HG03442 (cell line): Measurements from ENCODE around the gene RALGAPA2.
A peak's percentile ranks its signal among the peaks of the same experiment; 100 is the strongest.

Experiments
- ATAC-seq: cut with Tn5 transposase; IDR thresholded peaks from one replicate; pipeline ENCODE4 v1.9.1; 2021; ENCODE audit warnings: mild to moderate bottlenecking, moderate library complexity; ENCODE audit not compliant: unreplicated experiment

Gene RALGAPA2

DNA sequence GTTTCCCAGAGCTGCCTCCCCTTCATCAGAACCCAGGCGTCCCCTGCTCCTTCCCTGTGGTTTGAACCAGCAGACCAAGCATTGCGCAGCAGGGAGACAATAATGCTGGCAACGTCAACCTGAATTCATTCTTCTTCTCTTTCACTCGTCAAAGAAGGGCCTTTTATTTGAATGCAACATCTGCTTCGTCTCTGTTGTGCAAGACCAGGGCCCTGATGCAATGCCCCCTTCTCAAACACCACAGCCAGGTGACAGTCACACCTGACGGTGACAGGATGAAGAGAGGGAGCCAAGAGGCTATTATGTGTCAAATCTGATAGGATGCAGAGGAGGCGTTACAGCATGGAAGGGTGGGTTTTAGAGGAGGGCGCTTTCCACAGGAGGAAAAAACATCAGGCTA lies 336.6 kb downstream of the RALGAPA2 start:
- ATAC-seq: no peak

DNA sequence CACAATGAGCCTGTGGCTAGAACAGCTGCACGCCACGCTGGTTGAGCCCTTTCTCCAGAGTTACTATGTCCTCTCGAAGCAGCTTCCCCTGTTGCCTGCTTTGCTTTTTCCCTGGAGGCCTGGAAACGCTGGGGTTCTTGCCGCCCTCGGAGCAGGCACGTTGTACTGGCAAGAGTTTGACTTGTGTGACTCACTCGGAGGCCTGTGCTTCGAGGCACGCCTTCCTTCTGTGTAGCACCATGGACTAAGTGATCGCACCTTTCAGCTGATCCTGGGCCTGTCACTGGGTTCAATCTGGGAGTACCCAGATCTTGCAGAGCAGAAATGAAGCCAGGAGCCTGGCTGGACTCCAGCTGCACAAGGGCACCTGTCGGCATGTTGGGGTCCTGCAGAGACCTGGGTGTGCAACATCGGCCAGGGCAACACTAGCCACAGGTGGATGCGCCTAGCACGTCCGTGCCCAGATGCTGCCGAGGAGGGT lies 339.3 kb downstream of the RALGAPA2 start:
- ATAC-seq: no peak

DNA sequence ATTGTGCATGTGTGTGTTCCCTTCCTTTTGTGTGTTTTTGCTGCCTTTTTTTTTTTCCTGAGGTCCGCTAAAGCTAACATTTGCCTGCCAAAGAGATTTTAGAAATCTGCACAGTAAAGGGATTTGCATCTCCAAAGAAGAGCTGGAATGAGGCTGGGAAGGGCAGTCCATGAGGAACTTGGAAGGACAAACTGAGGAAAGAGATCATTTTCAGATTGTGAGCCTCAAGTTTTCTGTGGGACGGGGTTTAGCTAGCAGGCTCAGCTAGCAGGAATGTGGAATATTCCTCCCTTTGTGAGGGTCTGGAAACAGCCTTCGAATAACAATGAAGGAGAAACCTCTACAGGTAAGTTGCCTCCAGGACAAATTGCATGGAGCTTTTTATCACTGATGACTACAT lies 340.8 kb downstream of the RALGAPA2 start:
- ATAC-seq: no peak

DNA sequence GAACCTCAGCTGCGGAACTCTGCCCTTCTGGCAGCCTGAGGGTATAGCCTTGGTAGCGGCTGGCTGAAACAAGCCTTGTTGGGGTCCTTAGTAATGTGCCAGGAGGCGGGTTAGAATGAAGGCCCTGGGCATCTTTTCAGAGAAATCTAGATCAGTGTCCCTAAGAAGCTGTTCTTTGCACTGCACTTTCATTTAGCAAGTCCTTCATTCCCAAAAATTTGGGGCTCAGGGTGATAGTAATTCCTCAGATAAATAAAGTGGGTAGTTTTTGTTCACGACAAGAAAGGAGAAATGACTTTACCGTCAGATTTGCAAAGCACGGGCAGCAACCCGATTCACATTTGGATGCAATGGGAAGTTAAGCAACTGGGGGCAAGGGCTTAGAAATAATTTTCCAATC lies 341.4 kb downstream of the RALGAPA2 start:
- ATAC-seq: no peak

DNA sequence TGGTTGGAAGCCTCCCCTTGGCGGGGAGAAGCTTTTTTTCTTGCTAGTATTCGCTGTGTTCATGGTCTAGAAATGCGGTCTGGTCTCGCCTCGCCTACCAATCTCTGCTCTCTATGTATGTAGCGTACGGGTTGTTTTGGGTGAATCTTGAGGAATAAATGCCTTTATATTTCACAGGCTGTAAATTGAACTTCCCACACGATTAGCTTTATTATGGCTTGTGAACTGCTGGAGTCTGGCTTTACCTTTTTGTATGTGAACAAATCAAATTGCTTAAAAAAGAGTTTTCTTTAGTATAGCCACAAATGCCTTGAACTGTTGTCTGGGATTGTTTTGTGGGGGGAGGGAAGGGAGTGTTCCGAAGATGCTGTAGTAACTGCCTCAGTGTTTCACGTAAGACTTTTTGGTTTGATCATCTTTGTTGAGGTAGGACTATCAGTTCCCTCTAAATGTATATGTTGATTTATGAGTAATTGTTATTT lies 342.3 kb downstream of the RALGAPA2 start:
- ATAC-seq: no peak

DNA sequence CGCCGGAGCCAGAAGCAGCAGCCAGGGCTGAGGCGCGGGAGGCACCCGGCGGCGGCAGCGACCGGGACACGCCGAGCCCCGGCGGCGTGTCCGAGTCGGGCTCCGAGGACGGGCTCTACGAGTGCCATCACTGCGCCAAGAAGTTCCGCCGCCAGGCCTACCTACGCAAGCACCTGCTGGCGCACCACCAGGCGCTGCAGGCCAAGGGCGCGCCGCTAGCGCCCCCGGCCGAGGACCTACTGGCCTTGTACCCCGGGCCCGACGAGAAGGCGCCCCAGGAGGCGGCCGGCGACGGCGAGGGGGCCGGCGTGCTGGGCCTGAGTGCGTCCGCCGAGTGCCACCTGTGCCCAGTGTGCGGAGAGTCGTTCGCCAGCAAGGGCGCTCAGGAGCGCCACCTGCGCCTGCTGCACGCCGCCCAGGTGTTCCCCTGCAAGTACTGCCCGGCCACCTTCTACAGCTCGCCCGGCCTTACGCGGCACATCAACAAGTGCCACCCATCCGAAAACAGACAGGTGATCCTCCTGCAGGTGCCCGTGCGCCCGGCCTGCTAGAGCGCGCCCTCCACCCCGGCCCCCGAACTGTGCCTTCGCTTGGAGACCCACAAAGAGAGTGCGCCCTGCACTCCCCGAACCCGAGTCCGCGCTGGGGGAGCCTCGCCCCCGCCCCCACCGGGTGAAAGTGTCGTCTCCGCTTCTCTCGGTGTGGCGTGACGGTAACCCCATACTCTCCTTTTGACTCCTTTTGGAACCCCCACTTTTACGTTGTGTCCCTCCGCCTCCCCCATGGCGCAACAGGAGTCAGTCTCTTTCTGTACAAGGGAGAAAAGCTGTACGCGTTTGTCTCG lies 343.0 kb downstream of the RALGAPA2 start:
- no peak for ATAC-seq

DNA sequence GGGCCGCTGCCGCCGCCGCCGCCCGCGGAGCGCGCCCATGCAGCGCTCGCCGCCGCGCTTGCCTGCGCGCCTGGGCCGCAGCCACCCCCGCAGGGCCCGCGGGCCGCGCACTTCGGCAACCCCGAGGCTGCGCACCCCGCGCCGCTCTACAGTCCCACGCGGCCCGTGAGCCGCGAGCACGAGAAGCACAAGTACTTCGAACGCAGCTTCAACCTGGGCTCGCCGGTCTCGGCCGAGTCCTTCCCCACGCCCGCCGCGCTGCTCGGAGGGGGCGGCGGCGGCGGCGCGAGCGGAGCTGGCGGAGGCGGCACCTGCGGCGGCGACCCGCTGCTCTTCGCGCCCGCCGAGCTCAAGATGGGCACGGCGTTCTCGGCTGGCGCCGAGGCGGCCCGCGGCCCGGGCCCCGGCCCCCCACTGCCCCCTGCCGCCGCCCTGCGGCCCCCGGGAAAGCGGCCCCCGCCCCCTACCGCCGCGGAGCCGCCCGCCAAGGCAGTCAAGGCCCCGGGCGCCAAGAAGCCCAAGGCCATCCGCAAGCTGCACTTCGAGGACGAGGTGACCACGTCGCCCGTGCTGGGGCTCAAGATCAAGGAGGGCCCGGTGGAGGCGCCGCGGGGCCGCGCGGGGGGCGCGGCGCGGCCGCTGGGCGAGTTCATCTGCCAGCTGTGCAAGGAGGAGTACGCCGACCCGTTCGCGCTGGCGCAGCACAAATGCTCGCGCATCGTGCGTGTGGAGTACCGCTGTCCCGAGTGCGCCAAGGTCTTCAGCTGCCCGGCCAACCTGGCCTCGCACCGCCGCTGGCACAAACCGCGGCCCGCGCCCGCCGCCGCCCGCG lies 343.8 kb downstream of the RALGAPA2 start:
- ATAC-seq: no peak

DNA sequence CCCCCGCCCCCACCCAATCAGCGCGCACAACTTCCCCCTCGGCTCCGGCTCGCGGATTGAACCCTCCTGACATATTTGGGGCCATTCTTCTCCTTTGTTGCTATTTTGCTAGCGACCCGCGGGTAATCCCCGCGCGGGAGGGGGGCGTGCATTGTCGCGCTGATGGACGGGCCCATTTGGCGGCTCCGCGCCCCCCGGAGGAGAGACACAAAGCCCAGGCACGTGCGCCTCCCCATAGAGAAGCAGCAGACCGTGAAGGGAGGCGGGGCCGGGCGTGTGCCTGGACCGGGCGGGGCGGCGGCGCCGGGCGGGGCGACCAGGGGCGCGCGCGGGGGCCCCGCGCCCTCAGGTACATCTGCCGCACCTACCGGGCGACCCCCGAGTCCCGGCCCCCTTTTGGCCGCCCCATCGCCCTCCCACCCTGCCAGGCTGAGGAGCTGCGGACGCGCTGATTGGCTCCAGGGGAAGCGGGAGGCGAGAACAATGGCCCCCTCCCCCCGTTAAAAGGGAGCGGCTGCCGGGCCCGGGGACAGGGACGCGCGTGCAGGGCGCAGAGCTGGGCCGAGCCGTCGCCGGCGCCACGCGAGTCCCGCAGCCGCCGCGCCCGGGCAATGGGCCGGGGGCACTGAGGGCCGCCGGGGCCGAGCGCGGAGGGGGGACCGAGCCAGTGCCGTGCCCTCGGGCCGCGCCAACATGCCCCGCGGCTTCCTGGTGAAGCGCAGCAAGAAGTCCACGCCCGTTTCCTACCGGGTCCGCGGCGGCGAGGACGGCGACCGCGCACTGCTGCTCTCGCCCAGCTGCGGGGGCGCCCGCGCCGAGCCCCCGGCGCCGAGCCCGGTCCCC lies 344.6 kb downstream of the RALGAPA2 start, which contains the start of gene INSM1:
INSM1 (plus strand) TSS at position 530 of the 843 bp plus-strand sequence; CDS start at position 694, 164 bp downstream.
- ATAC-seq: no peak

DNA sequence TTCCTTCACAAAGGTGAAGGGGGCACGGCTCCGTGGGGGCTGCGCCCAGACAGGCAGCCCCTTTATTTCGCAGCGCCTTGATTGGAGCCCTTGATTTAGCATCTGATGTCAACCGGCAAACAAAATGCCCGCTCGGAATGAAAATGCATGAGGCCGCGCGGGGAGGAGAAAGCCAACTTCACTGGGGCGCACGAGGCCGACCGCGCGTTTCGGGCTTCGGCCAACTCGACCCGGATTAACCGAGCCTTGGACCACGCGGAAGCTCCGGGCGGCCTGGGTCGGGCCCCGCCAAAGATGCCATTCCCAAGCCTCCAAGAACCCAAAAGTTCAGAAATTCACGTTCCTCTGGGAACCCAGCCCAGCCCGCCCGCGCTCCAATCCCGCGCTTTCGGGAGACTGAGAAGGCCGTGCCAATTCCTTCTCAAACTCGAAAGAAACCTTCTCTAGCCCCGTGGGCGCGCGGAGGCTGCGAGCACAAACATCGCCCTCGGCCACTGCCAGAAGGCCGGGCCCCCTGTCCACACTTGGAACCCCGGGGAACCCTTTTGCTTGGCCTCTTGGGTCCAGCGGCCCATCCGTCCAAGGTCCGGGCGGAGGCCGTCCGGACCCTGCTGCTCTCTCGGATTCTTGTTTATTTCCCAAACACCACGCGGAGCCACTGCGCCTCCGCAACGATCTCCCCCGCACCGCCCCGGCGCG lies 345.4 kb downstream of the RALGAPA2 start:
- no peak for ATAC-seq

DNA sequence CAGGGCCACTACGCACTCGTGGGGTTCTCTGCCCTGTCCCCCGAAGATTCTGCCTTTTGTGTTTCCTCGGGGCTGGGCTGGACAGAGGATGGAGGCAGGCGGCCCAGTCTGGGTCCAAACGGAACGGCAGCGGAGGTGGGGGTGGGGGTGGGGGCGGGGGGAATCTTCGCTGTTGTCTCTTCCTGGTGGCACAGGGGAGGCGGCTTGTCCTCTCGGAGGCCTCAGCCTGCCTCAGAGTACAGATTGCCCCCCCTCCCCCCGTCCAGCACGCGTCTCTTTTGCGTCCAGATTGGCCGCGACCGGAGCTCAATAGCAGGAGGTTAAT lies 345.9 kb downstream of the RALGAPA2 start:
- no peak for ATAC-seq

DNA sequence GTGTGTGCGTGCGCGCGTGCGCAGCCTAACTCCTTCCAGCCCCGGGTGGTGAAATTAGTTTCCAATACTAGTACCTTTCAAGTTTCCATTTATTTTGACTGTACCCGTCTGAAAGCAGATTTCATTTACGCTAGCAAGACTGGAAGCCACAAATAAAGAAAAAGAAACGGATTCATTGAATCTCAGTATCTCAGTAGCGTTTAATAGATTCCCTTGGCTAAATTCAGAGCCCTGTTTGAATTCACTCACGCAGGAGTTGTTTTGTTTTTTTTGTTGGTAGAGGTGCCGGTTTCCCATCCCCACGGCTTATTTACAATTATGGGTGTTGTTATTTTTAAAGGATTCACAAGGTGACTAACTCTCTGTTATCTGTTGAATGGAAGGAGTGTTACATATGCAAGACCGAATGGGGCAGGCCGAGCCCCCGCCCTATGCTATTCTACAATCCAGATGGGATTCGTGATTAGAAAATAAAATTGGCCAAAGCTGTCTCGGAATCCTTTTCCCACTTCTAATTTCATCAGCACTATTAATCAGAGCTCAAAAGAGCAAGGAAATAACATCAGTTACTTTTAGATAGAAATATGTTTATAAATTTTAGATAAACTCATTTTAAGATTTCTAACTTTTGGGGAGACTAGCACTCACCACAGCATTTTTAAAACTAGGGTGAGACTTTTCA lies 346.8 kb downstream of the RALGAPA2 start:
- ATAC-seq: no peak

DNA sequence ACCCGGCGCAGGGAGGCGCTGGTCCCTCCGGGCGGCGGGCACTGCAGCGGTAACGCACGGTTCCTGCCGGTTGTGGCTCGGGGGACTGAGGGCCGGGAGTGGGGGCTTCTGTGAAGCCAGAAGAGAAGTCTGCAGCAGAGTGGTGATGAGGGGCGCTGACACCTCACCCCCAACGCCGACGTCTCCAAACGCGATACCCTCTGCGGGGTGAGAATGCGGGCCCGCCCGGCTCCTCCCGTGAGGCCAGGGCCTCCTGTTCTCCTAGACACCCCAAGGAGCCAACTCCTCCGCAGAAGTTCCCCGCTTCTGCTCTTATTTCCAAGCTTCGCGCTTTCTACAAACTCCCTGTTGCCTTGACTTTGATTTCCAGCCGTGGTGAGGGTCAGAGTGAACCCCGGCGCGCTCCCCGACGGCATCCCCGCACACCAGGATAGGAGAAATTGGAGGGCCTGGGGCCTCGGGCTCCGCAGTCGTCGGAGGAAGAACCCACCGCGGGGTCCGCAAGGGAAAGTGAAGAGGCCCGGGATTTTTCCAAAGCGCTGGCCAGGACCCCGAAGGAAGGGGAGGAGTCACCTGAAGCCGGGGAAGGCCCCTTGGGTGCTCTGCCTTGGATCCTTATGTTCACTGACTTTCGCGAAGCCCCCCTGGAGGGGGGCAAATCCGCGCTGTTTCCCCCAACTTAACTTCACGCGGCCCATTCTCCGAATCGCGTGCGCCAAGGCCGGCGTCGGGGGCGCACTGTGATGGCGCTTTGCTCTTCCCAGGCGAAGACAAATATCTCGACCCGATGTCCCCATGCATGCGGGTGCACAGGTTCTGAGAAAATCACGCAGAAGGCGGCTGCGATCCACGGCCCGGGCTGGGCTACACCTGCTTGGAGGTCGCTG lies 347.6 kb downstream of the RALGAPA2 start:
- no peak for ATAC-seq

DNA sequence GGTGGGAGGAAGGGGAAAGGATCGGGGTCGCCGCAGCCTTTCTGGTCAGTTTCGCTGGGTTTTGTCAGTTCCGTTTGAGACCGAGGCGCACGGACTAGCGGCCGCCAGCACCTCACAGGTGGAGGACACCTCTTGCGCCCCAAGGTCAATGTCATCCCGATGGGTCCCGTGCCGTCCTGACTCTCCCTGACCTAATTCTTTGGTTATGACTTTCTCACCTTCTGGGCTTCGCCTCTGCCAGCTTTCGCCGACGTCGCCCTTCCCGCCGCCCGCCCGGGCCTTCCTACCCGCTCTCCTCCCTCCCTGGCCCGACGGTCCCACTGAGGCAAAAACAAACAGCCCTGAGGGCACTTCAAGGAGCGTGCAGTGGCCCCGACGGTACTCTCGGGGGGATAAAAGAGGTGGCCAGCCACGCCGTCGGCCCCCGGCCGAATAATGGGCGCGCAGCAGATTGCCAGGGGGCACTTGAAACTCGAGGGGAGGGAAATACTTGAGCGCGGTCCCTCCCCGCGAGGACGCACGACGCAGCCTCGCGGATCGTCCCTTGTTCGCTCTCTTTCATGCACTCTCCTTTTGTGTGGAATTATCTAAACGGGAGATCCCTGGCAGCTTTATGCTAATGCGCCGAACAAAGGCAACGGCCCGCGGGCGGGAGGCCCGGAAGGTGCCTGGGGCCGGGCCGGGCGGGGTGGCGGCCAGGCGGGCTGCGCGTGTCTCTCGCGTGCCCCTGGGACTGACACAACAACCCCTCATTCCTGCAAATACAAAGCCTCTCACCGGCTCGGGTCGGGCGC lies 348.4 kb downstream of the RALGAPA2 start:
- ATAC-seq: no peak

DNA sequence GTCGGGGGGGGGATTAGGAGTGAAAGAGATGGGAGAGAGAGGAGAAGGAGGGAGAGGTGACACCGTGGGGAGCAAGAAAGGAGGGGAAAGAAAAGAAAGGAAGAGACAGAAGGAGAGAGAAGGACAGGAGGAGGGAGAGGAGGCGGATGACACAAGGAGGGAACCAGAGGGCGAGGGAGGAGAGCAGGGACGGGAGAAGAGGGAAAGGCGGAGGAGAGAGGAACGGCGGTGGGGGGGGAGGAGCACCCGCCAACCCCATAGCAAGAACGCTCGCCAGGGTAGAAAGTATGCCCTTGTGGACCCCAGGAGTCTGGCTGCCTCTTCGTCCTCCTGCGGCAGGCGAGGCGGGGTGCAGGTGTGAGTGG lies 349.0 kb downstream of the RALGAPA2 start:
- no peak for ATAC-seq

DNA sequence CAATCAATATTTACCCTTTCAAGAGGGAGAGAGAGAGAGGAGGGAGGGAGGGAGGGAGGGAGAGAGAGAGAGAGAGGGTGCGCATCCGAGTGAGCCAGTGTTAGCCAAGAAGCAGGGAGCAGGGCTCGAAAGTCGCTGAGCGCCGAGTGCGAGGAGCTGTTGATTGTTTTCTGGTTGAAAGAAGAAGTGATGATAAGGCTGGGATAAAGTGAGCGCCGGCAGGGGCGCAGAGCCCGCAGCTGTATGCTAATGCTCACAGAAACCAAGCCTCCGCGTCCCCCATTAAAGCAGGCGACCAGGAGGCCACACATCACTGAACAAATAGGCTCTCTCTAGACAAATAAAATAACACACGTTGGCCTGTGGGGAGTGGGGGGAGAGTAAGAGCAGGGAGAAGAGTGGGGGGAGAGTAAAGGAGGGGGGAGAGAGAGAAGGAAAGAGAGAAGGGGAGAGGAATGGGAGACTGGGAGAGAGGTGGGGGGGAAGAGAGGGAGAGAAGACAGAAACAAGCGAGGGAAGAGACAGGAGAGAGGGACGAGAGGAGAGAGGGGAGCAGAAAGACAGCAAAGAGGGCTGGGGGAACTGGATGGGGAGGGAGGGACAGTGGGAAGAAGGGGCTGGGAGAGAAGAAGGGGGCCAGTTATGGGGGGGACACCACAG lies 349.5 kb downstream of the RALGAPA2 start:
- ATAC-seq: no peak

DNA sequence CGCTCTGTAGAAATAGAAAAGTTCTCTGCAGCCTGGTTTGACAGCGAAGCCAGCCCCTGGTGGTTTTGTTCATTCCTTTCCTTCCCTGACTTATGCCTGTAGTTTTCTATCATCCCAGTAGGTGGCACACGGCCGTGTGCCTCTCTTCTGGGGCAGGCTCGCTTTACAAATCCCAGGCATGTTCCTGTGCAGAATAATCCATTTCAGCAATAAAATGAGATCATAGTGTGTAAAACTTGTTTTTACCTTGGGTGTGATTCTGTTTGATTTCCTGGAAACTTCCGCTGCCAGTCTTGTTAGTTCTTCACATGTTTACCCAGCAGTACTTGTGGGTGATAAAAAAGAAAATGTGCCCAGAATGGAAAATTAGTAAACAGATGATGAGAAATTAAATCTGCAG lies 352.0 kb downstream of the RALGAPA2 start:
- ATAC-seq: peak; percentile 47

DNA sequence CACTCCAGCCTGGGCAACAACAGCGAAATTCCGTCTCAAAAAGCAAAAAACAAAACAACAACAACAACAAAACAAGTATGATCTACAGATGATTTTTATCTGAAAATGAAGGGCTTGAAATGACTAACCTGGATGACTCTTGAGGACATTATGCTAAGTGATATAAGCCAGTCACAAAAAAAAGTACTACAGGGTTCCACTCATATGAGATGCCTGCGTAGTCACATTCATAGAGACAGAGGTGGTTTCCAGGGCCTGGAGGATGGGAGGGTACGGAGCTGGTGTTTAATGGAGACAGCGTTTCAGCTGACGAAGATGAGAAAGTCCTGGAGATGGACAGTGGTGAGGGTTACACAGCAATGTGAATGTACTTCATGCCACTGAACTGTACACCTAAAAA lies 352.8 kb downstream of the RALGAPA2 start:
- no peak for ATAC-seq

DNA sequence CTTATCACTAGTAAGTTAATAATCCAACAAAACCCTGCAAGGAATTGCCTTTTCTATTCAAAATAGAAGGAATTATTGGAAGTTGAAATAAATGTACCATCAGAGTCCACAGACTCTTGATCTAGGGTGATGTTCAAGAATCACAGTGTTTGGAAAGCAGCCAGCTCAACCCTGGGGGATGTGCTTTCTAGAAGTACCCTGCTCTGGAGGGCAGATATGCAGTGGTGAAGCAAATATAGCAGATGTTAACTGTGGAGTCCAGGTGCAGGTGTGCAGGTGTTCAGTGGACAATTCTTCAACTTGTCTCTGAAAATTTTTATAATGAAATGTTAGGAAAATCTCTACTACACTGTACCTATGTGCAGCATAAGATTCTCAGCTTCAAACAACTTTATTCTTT lies 353.6 kb downstream of the RALGAPA2 start:
- ATAC-seq: no peak
